T47D (cell line): ENCODE measurements around the gene SLC6A12.

Experiments
- DNase-seq, 2 experiments: peaks; one replicate each; pipeline versions ENCODE4 v3.0.0 to v3.0.0-alpha.2; 2011 to 2012; ENCODE audit warnings: low read depth in 1 of 2, low spot score in 1 of 2
- JUND ChIP-seq: IDR thresholded peaks from 2 replicates; pipeline ENCODE4 v1.6.1; 2012; ENCODE audit warnings: low read depth
- in situ Hi-C: cut with HindIII; loops from 2 replicates; pipeline ENCODE4 v1.10.0; 2016; ENCODE audit warnings: low sequenced_read_pairs, low pct_unique_long_range_greater_than_20kb

The SLC6A12 gene

DNA sequence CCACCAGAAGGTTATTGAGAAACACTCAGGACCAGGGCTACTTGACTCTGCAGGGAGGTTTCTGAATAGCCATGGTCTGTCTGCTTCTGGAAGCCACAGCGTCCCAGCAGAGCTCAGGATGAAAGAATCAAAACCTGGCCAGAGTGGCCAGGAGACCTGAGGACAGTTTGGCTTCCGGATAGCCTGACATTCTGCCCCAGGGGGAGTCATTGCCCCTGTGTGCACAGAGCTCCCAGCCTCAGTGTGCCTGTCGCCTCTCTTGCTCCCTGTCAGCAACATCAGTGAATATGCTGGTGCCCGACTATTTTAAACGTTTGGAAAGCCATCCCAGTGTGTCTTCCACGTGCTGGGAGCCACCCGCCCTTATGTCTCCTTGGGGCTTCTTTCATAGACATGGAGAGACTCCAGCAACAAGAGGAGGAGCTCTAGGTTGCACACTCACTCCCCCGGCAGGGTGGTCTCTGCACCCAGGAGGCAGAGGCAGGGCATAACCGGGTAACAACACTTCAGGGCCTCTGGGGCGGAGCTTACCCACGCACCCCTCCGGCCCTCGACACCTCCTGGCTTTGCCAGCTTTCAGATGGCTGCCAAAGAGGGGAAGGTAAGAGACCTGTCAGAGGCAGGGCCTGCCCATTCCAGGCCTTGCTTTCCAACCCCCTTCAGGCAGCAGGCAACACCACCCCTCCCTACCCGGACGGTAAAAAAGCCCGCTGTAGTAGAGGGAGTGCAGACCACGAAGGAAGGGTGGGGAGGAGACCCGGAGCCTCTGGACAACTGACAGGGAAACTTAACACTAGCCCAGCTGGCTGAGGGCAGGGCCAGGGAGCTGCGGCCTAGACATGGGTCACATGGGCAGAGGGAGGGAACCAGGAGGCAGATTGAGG is 19.0 kb upstream of the SLC6A12 start:
- TF ChIP-seq JUND, result no peak
- no peak for DNase-seq
- in situ Hi-C loops, result no loop called here

- TF ChIP-seq JUND, result no peak
- in situ Hi-C loops, result no loop called here
- no peak for DNase-seq
Observed at GRCh38 chr12:230925-231671, 17.1 kb upstream of the SLC6A12 start.

DNA sequence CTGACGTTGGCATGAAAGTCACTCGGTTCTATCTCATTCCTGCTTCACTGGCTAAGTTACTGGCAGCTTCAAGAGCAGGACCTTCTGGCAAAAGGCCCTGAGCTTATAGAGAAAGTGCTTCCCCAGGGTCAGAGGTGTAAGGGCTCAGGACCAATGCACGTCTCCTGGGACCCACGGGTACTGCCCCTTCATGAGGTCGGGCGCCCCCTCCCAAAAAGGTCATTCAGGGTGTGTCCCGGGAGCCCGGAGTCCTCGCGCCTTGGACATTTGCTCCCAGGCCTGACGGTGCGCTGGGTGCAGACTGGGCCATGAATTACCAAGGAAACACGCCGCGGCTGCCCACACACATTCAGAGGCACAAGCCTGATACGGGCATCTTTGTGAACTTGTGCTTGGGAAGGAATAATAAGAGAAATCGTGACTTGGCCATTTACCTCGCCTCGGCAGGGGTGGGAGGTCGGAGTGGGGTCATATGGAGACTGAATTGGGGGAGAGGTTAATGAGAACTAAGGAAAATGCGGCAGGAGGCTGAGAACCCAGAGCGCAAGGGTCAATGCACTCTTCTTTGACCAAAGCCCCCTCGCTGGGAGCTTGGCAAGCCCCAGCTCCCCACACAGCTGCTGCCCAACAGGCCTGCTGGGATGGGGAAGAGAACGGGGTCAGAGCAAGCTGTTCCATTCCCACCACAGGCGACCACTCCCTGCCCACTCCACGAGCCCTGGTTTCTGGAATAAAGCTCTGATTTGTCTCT is 15.7 kb upstream of the SLC6A12 start:
- in situ Hi-C loops, result no loop called here
- no peak for TF ChIP-seq JUND
- no peak for DNase-seq

GRCh38 chr12:228846-229200 is 14.9 kb upstream of the SLC6A12 start:
- in situ Hi-C loops, result no loop called here
- no peak for TF ChIP-seq JUND

DNA sequence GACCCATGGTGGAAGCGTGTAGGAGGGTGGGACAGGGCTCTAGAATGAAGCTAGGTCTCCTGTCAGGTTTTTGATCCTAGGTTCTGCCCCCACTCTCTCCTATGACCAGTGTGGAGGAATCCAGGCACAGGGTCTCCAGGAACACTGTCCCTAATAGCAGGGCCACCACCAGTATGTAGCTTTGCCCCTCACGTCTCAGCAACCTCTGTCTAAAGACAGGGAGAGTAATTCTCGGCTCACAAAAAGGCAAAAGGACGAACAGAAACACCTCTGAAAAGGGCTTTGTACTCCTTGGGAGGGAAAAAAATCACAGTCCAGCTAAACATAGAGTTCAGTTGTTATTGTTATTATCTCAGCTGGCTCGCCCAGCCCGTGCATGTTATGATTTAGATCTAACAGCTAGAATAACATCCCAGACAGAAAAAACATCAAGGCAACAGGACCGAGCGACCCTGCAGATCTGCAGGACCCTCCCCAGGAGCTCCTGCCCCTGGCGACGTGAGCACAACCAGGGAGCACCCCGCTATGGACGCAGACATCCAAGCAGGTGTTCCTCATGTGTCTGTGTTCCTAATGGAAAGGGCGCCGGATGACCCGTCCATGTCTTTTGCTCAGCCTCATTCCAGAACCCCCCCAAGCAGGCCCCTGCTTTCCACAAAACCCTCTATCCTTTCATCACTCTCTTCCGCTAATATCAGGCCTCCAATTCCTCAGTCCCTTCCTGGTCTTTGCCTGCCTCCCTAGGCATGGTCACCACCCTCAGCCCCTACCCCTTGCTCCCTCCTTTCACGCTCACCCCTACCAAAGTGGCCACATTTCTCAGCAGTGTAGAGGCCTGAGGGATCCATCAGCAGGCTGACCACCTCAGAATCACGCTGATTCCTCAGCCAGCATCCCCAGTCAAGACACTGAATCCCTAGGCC is 14.2 kb upstream of the SLC6A12 start:
- in situ Hi-C loops, result no loop called here
- no peak for DNase-seq
- no peak for TF ChIP-seq JUND

More at GRCh38 chr12:228846-229200, 14.9 kb upstream of the SLC6A12 start:
- no peak for DNase-seq

DNA sequence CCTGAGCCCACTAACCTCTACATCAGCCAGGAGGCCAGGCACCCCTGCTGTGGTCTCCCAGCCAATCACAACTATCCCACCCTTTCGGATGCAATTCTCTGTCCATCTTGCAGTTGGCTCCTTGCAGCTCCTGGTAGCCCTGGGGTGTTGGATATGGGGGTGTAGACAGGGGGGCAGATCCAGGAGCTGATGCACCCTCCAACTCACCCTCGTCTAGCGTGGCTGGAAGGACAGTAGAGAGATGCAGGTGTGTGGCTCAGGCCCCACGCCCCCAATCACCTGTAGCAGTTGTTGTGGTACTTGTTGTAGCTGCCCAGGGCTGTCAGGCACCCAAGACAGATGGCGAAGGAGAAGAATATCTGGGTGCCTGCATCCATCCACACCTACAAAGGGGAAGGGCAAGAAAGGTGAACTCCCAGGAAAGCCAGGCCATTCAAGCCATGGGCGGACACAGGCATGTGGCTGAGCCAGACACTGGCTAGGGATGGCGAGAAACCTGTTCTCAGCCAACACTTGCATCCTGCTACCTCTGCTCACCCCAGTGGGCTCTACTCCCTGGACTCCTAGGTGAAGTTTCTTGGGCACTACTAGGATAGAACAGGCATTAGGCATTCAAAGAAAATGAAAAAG is 13.4 kb upstream of the SLC6A12 start:
- TF ChIP-seq JUND, result no peak
- DNase-seq, result no peak
- in situ Hi-C loops, result no loop called here

- TF ChIP-seq JUND, result no peak
- in situ Hi-C loops, result no loop called here
- DNase-seq, result no peak
Observed at GRCh38 chr12:226401-226800, 12.4 kb upstream of the SLC6A12 start.

DNA sequence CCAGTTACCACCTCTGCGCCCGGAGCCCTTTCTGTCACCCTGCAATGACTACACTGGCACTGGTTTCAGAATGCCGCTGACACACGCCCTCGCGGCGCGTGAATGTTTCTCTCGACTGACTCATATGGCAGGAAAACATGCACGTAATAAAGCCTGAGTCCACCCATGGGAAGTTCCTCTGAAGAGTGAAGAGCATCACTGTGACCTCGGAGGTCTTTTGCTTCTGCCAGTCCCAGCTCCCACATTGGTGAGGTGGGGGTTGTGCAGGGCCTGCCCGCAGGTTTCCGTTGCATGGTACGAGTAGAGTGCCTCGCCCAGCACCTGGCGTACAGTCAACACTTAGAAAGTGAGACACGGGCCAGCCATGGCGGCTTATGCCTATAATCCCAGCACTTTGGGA is 11.1 kb upstream of the SLC6A12 start:
- no peak for TF ChIP-seq JUND
- in situ Hi-C loops, result no loop called here
- DNase-seq, result no peak

GRCh38 chr12:224330-224729 is 10.4 kb upstream of the SLC6A12 start:
- in situ Hi-C loops, result no loop called here
- no peak for TF ChIP-seq JUND
- no peak for DNase-seq

DNA sequence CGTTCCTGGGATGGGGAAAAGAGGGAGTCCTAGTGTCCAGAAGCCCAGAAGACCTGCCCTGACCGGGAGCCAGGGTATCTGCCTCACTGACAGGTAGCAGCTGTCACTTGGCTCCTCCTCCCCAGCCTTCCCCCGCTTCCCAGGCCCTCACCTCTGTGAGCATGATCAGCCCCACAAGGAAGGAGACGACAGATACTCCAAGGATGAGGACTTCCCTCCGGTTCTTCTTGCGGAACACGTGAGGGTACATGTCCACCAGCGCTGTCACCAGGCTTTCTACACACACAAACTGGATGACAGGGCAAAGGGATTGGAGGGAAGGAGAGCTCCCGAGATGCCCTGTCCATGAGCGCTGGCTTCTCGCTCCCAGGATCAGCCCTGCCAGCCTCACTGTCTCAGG is 9.9 kb upstream of the SLC6A12 start:
- DNase-seq, result no peak
- no peak for TF ChIP-seq JUND
- in situ Hi-C loops, result no loop called here

DNA sequence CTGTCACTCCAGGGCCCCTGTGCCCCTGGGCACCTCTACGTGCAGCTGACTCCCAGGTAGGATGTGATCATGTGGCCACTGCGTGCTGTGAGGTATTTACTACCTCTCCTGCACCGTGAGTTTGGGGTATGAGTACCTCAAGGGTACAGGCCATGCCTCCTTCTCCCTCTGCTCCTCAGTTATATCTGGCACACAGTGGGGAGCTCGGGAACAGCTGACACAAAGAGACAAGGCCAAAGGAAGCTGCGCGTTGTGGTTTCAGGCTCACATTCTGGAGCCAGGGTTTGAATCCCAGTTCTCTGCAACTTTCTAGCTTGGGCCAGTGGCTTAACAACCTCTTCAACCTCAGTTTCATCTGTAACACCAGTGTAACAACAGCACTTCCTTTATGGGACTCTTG is 7.8 kb upstream of the SLC6A12 start:
- no peak for TF ChIP-seq JUND
- DNase-seq, result no peak
- in situ Hi-C loops, result no loop called here
